Trophoblast cell (in vitro differentiated cells and primary cell): ENCODE results near the gene ELAVL1.
A peak's percentile ranks its signal among the peaks of the same experiment; 100 is the strongest.

Source experiments
- DNase-seq, 2 donors: peaks; one replicate each; pipeline ENCODE4 v3.0.0-alpha.2; 2016
- H2AFZ ChIP-seq: 2 replicates; pipeline ENCODE4 v1.6.1; 2013; ENCODE audit warnings: low read length, moderate library complexity, mild to moderate bottlenecking; ENCODE audit not compliant: insufficient read depth, poor library complexity
- H2AK5ac ChIP-seq: 2 replicates; pipeline ENCODE4 v1.6.1; 2013; ENCODE audit warnings: mild to moderate bottlenecking, low read length
- H2BK120ac ChIP-seq: 2 replicates; pipeline ENCODE4 v1.6.1; 2013; ENCODE audit warnings: low read length, mild to moderate bottlenecking, moderate library complexity; ENCODE audit not compliant: insufficient read depth, poor library complexity
- H2BK12ac ChIP-seq: 2 replicates; pipeline ENCODE4 v1.6.1; 2013; ENCODE audit warnings: mild to moderate bottlenecking, low read length, moderate library complexity
- H2BK5ac ChIP-seq: 2 replicates; pipeline ENCODE4 v1.6.1; 2013; ENCODE audit warnings: low read length, low read depth, moderate library complexity, mild to moderate bottlenecking; ENCODE audit not compliant: poor library complexity
- H3K14ac ChIP-seq: 2 replicates; pipeline ENCODE4 v1.6.1; 2013; ENCODE audit warnings: mild to moderate bottlenecking, low read length
- H3K18ac ChIP-seq: 2 replicates; pipeline ENCODE4 v1.6.1; 2013; ENCODE audit warnings: mild to moderate bottlenecking, low read length
- H3K23ac ChIP-seq: 2 replicates; pipeline ENCODE4 v1.6.1; 2013; ENCODE audit warnings: low read length
- H3K27ac ChIP-seq: 2 replicates; pipeline ENCODE4 v1.5.1; 2013; ENCODE audit warnings: low read depth, mild to moderate bottlenecking, inconsistent platforms, low read length, moderate library complexity
- H3K27me3 ChIP-seq: 2 replicates; pipeline ENCODE4 v1.6.1; 2013; ENCODE audit warnings: inconsistent platforms, mild to moderate bottlenecking, low read length, moderate library complexity; ENCODE audit not compliant: insufficient read depth
- H3K36me3 ChIP-seq, 2 experiments: 1 replicate in 1 of 2; 2 replicates in 1 of 2; pipeline ENCODE4 v1.6.1; 2013; ENCODE audit warnings: low read length in 2 of 2, mild to moderate bottlenecking in 2 of 2, moderate library complexity in 1 of 2; ENCODE audit not compliant: insufficient read depth in 2 of 2, control insufficient read depth in 1 of 2
- H3K4ac ChIP-seq: 2 replicates; pipeline ENCODE4 v1.6.1; 2013; ENCODE audit warnings: low read depth, mild to moderate bottlenecking, low read length, moderate library complexity
- H3K4me1 ChIP-seq, 2 experiments: 1 replicate in 1 of 2; 2 replicates in 1 of 2; pipeline ENCODE4 v1.6.1; 2013; ENCODE audit warnings: low read length in 2 of 2, mild to moderate bottlenecking in 2 of 2, moderate library complexity in 1 of 2; ENCODE audit not compliant: insufficient read depth in 2 of 2, control insufficient read depth in 1 of 2
- H3K4me2 ChIP-seq: 2 replicates; pipeline ENCODE4 v1.6.1; 2013; ENCODE audit warnings: inconsistent platforms, mild to moderate bottlenecking, low read length, moderate library complexity
- H3K4me3 ChIP-seq: 2 replicates; pipeline ENCODE4 v1.5.1; 2013; ENCODE audit warnings: mild to moderate bottlenecking, low read depth, low read length, inconsistent platforms
- H3K79me1 ChIP-seq: one replicate; pipeline ENCODE4 v1.6.1; 2013; ENCODE audit warnings: low read length
- H3K79me2 ChIP-seq: 2 replicates; pipeline ENCODE4 v1.6.1; 2013; ENCODE audit warnings: low read length, mild to moderate bottlenecking; ENCODE audit not compliant: control insufficient read depth, insufficient read depth, poor library complexity
- H3K9ac ChIP-seq: 2 replicates; pipeline ENCODE4 v1.6.1; 2013; ENCODE audit warnings: mild to moderate bottlenecking, low read length
- H3K9me3 ChIP-seq: 2 replicates; pipeline ENCODE4 v1.6.1; 2013; ENCODE audit warnings: low read depth, mild to moderate bottlenecking, control low read depth, inconsistent platforms, low read length; ENCODE audit not compliant: insufficient read depth
- H4K12ac ChIP-seq: 2 replicates; pipeline ENCODE4 v1.6.1; 2013; ENCODE audit warnings: low read depth, mild to moderate bottlenecking, low read length, moderate library complexity
- H4K8ac ChIP-seq: 2 replicates; pipeline ENCODE4 v1.6.1; 2013; ENCODE audit warnings: low read depth, mild to moderate bottlenecking, low read length, moderate library complexity
- H4K91ac ChIP-seq: one replicate; pipeline ENCODE4 v1.6.1; 2013; ENCODE audit warnings: low read depth, mild to moderate bottlenecking, low read length, moderate library complexity
- WGBS: extraction: QIAGEN DNeasy Blood & Tissue Kit; methylation state at CpG from one replicate; pipeline ENCODE4 v1.1.7; 2013; ENCODE audit warnings: missing lambda C conversion rate; ENCODE audit not compliant: insufficient read length, insufficient coverage; ENCODE audit errors: extremely low coverage; 5-methylcytosine and 5-hydroxymethylcytosine counted together

ELAVL1 gene

GRCh38 chr19:8046569-8047165 is 41.2 kb upstream of the ELAVL1 start:
- Histone ChIP-seq H4K8ac (no peak overlapping the region), H2BK12ac (no peak overlapping the region), H3K14ac (no peak overlapping the region), H3K23ac (no peak overlapping the region), H3K27me3 (no peaks in the 10 kb centered on the region), H2BK120ac (no peak overlapping the region), H4K91ac (no peak overlapping the region), H3K4me1 (peaks cover 3 to 5% of the 10 kb centered on the region in 2 experiments), H2AK5ac (no peak overlapping the region), H3K9ac (no peak overlapping the region), H3K9me3 (peaks cover 5% of the 10 kb centered on the region), H3K4me3 (no peak overlapping the region), H3K18ac (no peak overlapping the region), H2AFZ (no peak overlapping the region), H3K79me2 (peaks cover 2% of the 10 kb centered on the region), H4K12ac (no peak overlapping the region), H3K79me1 (no peaks in the 10 kb centered on the region), H2BK5ac (no peak overlapping the region), H3K36me3 (no peaks in the 10 kb centered on the region), H3K27ac (no peak overlapping the region), H3K4ac (no peak overlapping the region), H3K4me2 (no peak overlapping the region)
- no CpG with 5 or more reads among the region's 3 CpGs for WGBS
- DNase-seq = no peak

GRCh38 chr19:8045872-8046568 is 40.6 kb upstream of the ELAVL1 start:
- no peak overlapping the region for H3K14ac ChIP-seq
- peak; percentile 68 to 73 for DNase-seq
- no peak overlapping the region for H3K9ac ChIP-seq
- no peak overlapping the region for H3K27ac ChIP-seq
- H3K4ac ChIP-seq = no peak overlapping the region
- H3K9me3 ChIP-seq = peaks cover 5% of the 10 kb centered on the region
- H4K8ac ChIP-seq = no peak overlapping the region
- no peaks in the 10 kb centered on the region for H3K36me3 ChIP-seq
- H4K91ac ChIP-seq = no peak overlapping the region
- H3K79me1 ChIP-seq = no peaks in the 10 kb centered on the region
- peaks cover 2% of the 10 kb centered on the region for H3K79me2 ChIP-seq
- H2BK5ac ChIP-seq = no peak overlapping the region
- no peak overlapping the region for H2BK120ac ChIP-seq
- H3K4me2 ChIP-seq = no peak overlapping the region
- H3K4me3 ChIP-seq = no peak overlapping the region
- no peak overlapping the region for H2BK12ac ChIP-seq
- H4K12ac ChIP-seq = no peak overlapping the region
- H3K18ac ChIP-seq = no peak overlapping the region
- no peak overlapping the region for H2AK5ac ChIP-seq
- H3K27me3 ChIP-seq = no peaks in the 10 kb centered on the region
- peaks cover 3 to 5% of the 10 kb centered on the region in 2 experiments for H3K4me1 ChIP-seq
- H3K23ac ChIP-seq = no peak overlapping the region
- no CpG with 5 or more reads among the region's 10 CpGs for WGBS
- no peak overlapping the region for H2AFZ ChIP-seq

GRCh38 chr19:8044018-8044417 is 38.6 kb upstream of the ELAVL1 start:
- H3K4me3 ChIP-seq = peak overlapping the region; percentile 37
- no peak overlapping the region for H2AFZ ChIP-seq
- peaks cover 3% of the 10 kb centered on the region for H3K9me3 ChIP-seq
- no peak overlapping the region for H2AK5ac ChIP-seq
- no peak overlapping the region for H4K8ac ChIP-seq
- H3K18ac ChIP-seq = no peak overlapping the region
- H2BK12ac ChIP-seq = no peak overlapping the region
- H3K4me1 ChIP-seq = no peaks in the 10 kb centered on the region
- no peak overlapping the region for H4K12ac ChIP-seq
- H3K36me3 ChIP-seq = no peaks in the 10 kb centered on the region
- no peak overlapping the region for H3K14ac ChIP-seq
- H4K91ac ChIP-seq = no peak overlapping the region
- no peaks in the 10 kb centered on the region for H3K79me1 ChIP-seq
- no peak overlapping the region for H3K23ac ChIP-seq
- no peaks in the 10 kb centered on the region for H3K27me3 ChIP-seq
- WGBS = no CpG with 5 or more reads among the region's 10 CpGs
- H3K27ac ChIP-seq = no peak overlapping the region
- no peak overlapping the region for H3K4me2 ChIP-seq
- no peak overlapping the region for H3K9ac ChIP-seq
- no peak overlapping the region for H2BK120ac ChIP-seq
- DNase-seq = no peak
- no peaks in the 10 kb centered on the region for H3K79me2 ChIP-seq
- no peak overlapping the region for H3K4ac ChIP-seq
- no peak overlapping the region for H2BK5ac ChIP-seq

- Histone ChIP-seq H3K23ac (no peak overlapping the region), H3K4me2 (no peak overlapping the region), H3K79me2 (no peaks in the 10 kb centered on the region), H2BK120ac (no peak overlapping the region), H3K27ac (no peak overlapping the region), H2AK5ac (no peak overlapping the region), H3K36me3 (no peaks in the 10 kb centered on the region), H4K12ac (no peak overlapping the region), H3K4ac (no peak overlapping the region), H3K9ac (no peak overlapping the region), H3K18ac (no peak overlapping the region), H3K14ac (no peak overlapping the region), H3K79me1 (no peaks in the 10 kb centered on the region), H2AFZ (no peak overlapping the region), H4K91ac (no peak overlapping the region), H3K27me3 (no peaks in the 10 kb centered on the region), H3K4me1 (no peaks in the 10 kb centered on the region), H2BK5ac (no peak overlapping the region), H3K9me3 (peaks cover 5% of the 10 kb centered on the region), H3K4me3 (no peak overlapping the region), H2BK12ac (no peak overlapping the region), H4K8ac (no peak overlapping the region)
- DNase-seq = no peak
- WGBS = no CpG with 5 or more reads among the region's 9 CpGs
Observed at GRCh38 chr19:8042900-8043299, 37.5 kb upstream of the ELAVL1 start.
